K562 (cell line): ENCODE measurements around the gene SUCNR1. TPM values are rescaled to one million over a fixed set of nuclear protein-coding genes. Genes with fewer than 3 reads are reported as not detected.
"Not testable (repeated sequence)": the region's sequence is repeated elsewhere in the genome, so short reads cannot be mapped to it uniquely, and the experiment has no call there.

Experiments
- ATAC-seq: fragments of 200-7000 bp; cut with Tn5 transposase; 3 replicates; pipeline ENCODE4 v1.9.1; 2020; ENCODE audit warnings: moderate library complexity
- BruUV-seq: library from RNA; stranded (reverse); fragments of 400-500 nt; replicated peaks from 2 replicates; lab custom pipeline; 2021; lab: Mats Ljungman, UMichigan
- CTCF ChIA-PET: fragments of 300-600 bp; formaldehyde crosslinking; extraction: SDS; loops from one replicate; lab custom pipeline; 2021; ENCODE audit warnings: low intra/inter-chr PET ratio; lab: Yijun Ruan, JAX
- POLR2A ChIA-PET: fragments of 300-600, 350-650 bp; sonication (Branson Sonifier 250); formaldehyde crosslinking; extraction: SDS; loops from one replicate; lab custom pipeline; 2021; ENCODE audit warnings: antibody characterized with exemption, inconsistent platforms; lab: Yijun Ruan, JAX
- DNase-seq, 4 experiments: peaks; one replicate each; pipeline versions ENCODE4 v3.0.0 to v3.0.0-alpha.2; 2011 to 2018; ENCODE audit warnings: low spot score in 3 of 4, mixed read lengths in 3 of 4; ENCODE audit errors: extremely low read depth in 1 of 4
- FAIRE-seq: peaks from 2 replicates; lab custom pipeline; 2011; peaks lifted over from hg19 to GRCh38; lab: Jason Lieb, UNC
- H2AFZ ChIP-seq: 2 replicates; pipeline ENCODE4 v1.6.0; 2011; ENCODE audit warnings: low read depth, low read length, control low read depth, inconsistent platforms
- H3K27ac ChIP-seq: fragments of 200-600 bp; 3 replicates; pipeline ENCODE4 v1.8.0; 2011; ENCODE audit warnings: low read depth, mild to moderate bottlenecking, control low read depth, inconsistent platforms, low read length, moderate library complexity, mixed read lengths; ENCODE audit errors: extremely low read depth
- H3K27me3 ChIP-seq, 2 experiments: fragments of 300-600 bp in 1 of 2; 2 replicates in 1 of 2; 3 replicates in 1 of 2; pipeline versions ENCODE4 v1.6.0 to v1.8.0; 2011; ENCODE audit warnings: inconsistent platforms in 2 of 2, low read length in 2 of 2, mild to moderate bottlenecking in 1 of 2, mixed read lengths in 1 of 2, moderate library complexity in 1 of 2; ENCODE audit not compliant: control insufficient read depth in 2 of 2, insufficient read depth in 2 of 2
- H3K36me3 ChIP-seq: fragments of 300-600 bp; 3 replicates; pipeline ENCODE4 v1.8.0; 2011; ENCODE audit warnings: mild to moderate bottlenecking, low read length, inconsistent platforms; ENCODE audit not compliant: control insufficient read depth, insufficient read depth
- H3K4me1 ChIP-seq, 2 experiments: fragments of 200-600 bp in 1 of 2; replicated peaks in 1 of 2; 2 replicates in 1 of 2; 3 replicates in 1 of 2; pipeline versions ENCODE4 v1.5.1 to v1.8.0; 2011; ENCODE audit warnings: inconsistent platforms in 2 of 2, low read length in 2 of 2, mild to moderate bottlenecking in 1 of 2, mixed read lengths in 1 of 2, moderate library complexity in 1 of 2; ENCODE audit not compliant: control insufficient read depth in 2 of 2, insufficient read depth in 2 of 2
- H3K4me2 ChIP-seq: 2 replicates; pipeline ENCODE4 v1.6.1; 2011; ENCODE audit warnings: low read length, control low read depth, inconsistent platforms, mixed read lengths; ENCODE audit not compliant: insufficient read depth
- H3K4me3 ChIP-seq: fragments of 200-600 bp; sonication (generic), shearing (Covaris generic); 2 replicates; pipeline ENCODE4 v1.5.1; 2016; ENCODE audit warnings: control low read depth, inconsistent platforms
- H3K79me2 ChIP-seq: fragments of 200-600 bp; 3 replicates; pipeline ENCODE4 v1.8.0; 2011; ENCODE audit warnings: low read length, inconsistent platforms; ENCODE audit not compliant: control insufficient read depth, insufficient read depth
- H3K9ac ChIP-seq, 2 experiments: 2 replicates each; pipeline versions ENCODE4 v1.6.0 to v1.6.1; 2011; ENCODE audit warnings: low read depth in 2 of 2, low read length in 2 of 2, control low read depth in 1 of 2, inconsistent platforms in 1 of 2, mild to moderate bottlenecking in 1 of 2, mixed read lengths in 1 of 2; ENCODE audit not compliant: insufficient read depth in 1 of 2
- H3K9me1 ChIP-seq: one replicate; pipeline ENCODE4 v1.6.0; 2011; ENCODE audit warnings: inconsistent platforms, mild to moderate bottlenecking, low read length, moderate library complexity; ENCODE audit not compliant: control insufficient read depth, insufficient read depth
- H3K9me3 ChIP-seq: replicated peaks from 2 replicates; pipeline ENCODE4 v1.5.1; 2011; ENCODE audit warnings: low read depth, low read length, inconsistent platforms; ENCODE audit not compliant: control insufficient read depth, insufficient read depth
- H4K20me1 ChIP-seq: replicated peaks from 2 replicates; pipeline ENCODE4 v1.6.1; 2011; ENCODE audit warnings: low read length, inconsistent platforms, mixed read lengths; ENCODE audit not compliant: control insufficient read depth, insufficient read depth
- EGR1 ChIP-seq: fragments of 450-650 bp; conservative IDR thresholded peaks from 2 replicates; pipeline ENCODE4 v1.6.1; 2017; ENCODE audit warnings: mild to moderate bottlenecking
- KAT7 ChIP-seq: sonication (generic); formaldehyde crosslinking; IDR thresholded peaks from 2 replicates; pipeline ENCODE4 v1.8.0; 2022; ENCODE audit warnings: missing genetic modification reagents, mild to moderate bottlenecking, borderline replicate concordance
- KAT8 ChIP-seq: fragments of 450-650 bp; IDR thresholded peaks from 2 replicates; pipeline ENCODE4 v1.6.1; 2016; ENCODE audit warnings: low read depth, mild to moderate bottlenecking
- XRCC4 ChIP-seq: IDR thresholded peaks from one replicate; pipeline ENCODE4 v1.6.1; 2011; ENCODE audit not compliant: insufficient read depth, insufficient read length; ENCODE audit errors: extremely low read depth
- WGBS: fragments of 100-300 bp; shearing (Covaris generic); methylation state at CpG from one replicate; pipeline ENCODE4 v1.1.6; 2016; ENCODE audit warnings: low coverage, mixed read lengths; ENCODE audit not compliant: insufficient coverage; ENCODE audit errors: missing lambda C conversion rate; 5-methylcytosine and 5-hydroxymethylcytosine counted together
- in situ Hi-C: fragments of 300-500 bp; cut with MboI; formaldehyde crosslinking; loops from 4 replicates; pipeline ENCODE4 v1.15.0; 2018; ENCODE audit warnings: inconsistent platforms, mixed read lengths
- intact Hi-C: fragments of 100-400 bp; cut with micrococcal nuclease; formaldehyde crosslinking; loops from 2 replicates; pipeline ENCODE4 v1.14.2; 2022
- polyA plus RNA-seq, 8 experiments: library from polyadenylated mRNA; depleted of rRNA in 4 of 8; stranded (reverse) in 5 of 8; unstranded in 3 of 8; fragments of >200 nt; fragmentation: Nextera tagmentation in 2 of 8; fragmentation: Illumina TruSeq in 1 of 8; extraction: Ambion mirVana in 2 of 8; extraction: Trizol in 1 of 8; gene quantifications; 2 replicates each; pipeline versions ENCODE4 v1.2.1 to v1.2.3, GENCODE V29; 2011 to 2014; ENCODE audit warnings: inconsistent platforms in 1 of 8, missing spikeins in 1 of 8
- total RNA-seq, 7 experiments: library from RNA; depleted of rRNA in 6 of 7; stranded (reverse); fragments of >200 nt in 6 of 7; fragmentation: Illumina TruSeq in 2 of 7; extraction: Trizol in 2 of 7; gene quantifications; 2 replicates each; pipeline versions ENCODE4 v1.2.1 to v1.2.3, GENCODE V29; 2011 to 2021; ENCODE audit warnings: low replicate concordance in 1 of 7
- TF ChIP-seq, protein P1 (sequence below): fragments of 450-650 bp; formaldehyde crosslinking; IDR thresholded peaks from 2 replicates; pipeline ENCODE4 v1.4.0; 2022; ENCODE audit warnings: missing genetic modification characterization

The SUCNR1 gene
- total and polyA plus RNA-seq, 9 of the 15 experiments (the other 6 are each of a cell fraction or from before 2014, with no cell fraction given): 0.04 to 0.54 (median 0.13) TPM

DNA sequence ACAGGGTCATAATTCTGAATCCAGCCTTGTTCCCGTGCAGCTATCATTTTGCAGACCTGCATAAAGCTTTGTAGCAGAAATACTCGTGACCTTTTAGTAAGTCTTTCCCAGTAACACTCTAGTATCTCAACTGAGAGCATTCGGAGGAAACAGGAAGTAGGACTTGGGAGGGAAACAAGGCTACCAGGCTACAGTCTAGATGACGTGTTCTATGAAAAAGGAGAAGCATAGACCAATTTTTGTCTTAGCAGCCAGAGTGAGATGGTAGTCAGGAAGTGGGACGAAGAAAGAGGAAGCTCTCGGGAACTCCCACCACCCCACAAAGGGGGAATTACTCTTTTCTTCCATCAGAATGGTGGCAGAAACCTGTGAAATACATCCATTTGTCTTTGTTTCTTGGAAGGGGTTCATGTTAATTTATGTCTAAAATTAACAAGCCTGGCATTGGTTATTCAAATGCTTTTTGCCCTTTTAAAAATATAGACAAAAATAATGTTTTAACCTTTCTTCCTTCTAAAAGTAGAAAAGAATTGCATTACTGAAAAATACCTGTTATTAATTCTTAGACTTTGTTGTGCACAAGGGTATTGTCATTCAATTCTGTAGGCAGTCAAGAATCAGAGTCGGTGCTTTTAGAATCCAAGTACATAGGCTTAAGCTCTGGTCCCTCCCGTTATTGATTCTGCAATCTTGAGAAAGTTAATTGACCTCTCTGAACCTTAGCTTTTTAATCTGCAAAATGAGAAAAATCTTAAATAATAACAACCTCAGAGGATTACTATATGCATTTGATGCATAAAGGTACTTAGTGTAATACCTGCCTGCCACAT, 1.6 kb upstream of the SUCNR1 start (continued):
- no peak for TF ChIP-seq KAT8
- no peak for TF ChIP-seq KAT7 (CRISPR knock-in tag)
- TF ChIP-seq, protein P1, sequence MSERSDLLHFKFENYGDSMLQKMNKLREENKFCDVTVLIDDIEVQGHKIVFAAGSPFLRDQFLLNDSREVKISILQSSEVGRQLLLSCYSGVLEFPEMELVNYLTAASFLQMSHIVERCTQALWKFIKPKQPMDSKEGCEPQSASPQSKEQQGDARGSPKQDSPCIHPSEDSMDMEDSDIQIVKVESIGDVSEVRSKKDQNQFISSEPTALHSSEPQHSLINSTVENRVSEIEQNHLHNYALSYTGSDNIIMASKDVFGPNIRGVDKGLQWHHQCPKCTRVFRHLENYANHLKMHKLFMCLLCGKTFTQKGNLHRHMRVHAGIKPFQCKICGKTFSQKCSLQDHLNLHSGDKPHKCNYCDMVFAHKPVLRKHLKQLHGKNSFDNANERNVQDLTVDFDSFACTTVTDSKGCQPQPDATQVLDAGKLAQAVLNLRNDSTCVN (CRISPR knock-in tag): no peak
- no peak for TF ChIP-seq XRCC4
- no peak for TF ChIP-seq EGR1

DNA sequence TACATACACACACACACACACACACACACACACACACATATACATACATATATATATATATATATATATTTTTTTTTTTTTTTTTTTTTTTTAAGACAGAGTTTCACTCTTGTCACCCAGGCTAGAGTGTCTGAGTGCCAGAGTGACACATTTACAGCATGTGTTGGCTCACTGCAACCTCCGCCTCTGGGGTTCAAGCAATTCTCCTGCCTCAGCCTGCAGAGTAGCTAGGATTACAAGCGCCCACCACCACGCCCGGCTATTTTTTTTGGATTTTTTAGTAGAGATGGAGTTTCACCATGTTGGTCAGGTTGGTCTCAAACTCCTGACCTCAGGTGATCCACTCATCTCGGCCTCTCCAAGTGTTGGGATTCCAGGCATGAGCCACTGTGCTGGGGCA, 636 bp downstream of the SUCNR1 start:
- H3K9me1 ChIP-seq, FAIRE-seq, ATAC-seq, H3K27ac ChIP-seq, H3K4me2 ChIP-seq, DNase-seq, POLR2A ChIA-PET, BruUV-seq, H3K4me3 ChIP-seq, CTCF ChIA-PET, H2AFZ ChIP-seq, in situ Hi-C loops, H3K36me3 ChIP-seq, intact Hi-C loops, H3K79me2 ChIP-seq, H3K27me3 ChIP-seq, H4K20me1 ChIP-seq, H3K9ac ChIP-seq, H3K9me3 ChIP-seq: not testable (repeated sequence)
- H3K4me1 ChIP-seq: peaks cover 4 to 37% of the 10 kb centered on the region in 2 experiments; a peak in 4 of 5 replicates
- WGBS: 91% methylated on average over 5 of the region's 5 CpGs
